GDM1 (cell line): ENCODE results near the gene NRF1.
A peak's percentile ranks its signal among the peaks of the same experiment; 100 is the strongest.
"Not testable (repeated sequence)": the region's sequence is repeated elsewhere in the genome, so short reads cannot be mapped to it uniquely, and the experiment has no call there.

ENCODE experiments used
- DNase-seq: peaks from one replicate; lab custom pipeline; 2025; lab: John Stamatoyannopoulos, UW

The NRF1 gene

DNA sequence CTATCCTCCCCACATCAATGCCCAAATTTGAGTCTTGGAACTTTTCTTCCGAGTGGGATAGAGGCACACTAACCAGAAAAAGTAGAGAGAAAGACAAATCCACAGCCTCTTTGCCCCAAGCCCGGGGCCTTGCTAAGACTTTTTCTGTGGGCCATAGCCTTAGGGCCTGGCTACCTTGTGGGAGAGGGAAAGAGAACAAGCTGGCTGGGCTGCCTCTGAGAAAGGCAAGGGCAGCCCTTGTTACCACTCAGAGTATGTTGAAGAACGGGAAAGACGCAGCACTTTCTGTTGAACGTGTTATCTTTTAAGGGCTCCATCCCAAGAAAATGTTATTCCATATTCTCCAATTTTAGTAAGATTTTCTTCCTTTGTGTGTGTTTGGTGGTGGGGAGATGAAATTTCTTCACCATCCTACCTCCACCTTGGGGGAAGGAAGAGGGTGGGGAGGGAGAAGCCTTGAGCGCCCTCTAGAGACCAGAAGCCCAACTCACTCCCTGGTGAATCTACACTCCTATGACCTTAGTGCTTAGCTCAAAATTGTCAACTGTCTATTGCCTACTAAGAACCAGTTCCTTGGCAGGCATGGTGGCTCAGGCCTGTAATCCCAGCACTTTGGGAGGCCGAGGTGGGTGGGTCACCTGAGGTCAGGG lies 3.9 kb upstream of the NRF1 start:
- DNase-seq, result peak; percentile 53

DNA sequence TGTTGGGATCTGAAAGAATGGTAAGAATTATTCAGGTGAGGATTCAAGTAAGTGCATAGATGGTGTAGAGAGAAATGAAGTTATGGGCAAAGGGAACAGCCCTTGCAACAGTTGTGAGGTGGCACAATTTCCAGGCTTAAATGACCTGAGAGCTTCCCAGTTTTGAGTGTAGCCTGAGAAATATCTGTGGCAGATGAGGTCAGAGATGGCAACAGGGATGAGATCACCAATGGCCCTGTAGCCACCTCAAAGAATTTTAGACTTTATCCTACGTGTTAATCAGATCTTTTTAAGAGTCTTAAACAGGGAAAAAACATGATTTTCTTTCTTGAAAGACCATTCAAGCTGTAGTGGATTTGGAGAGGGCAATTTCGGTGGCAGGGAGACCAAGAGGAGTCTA lies 1.9 kb upstream of the NRF1 start:
- no peak for DNase-seq

DNA sequence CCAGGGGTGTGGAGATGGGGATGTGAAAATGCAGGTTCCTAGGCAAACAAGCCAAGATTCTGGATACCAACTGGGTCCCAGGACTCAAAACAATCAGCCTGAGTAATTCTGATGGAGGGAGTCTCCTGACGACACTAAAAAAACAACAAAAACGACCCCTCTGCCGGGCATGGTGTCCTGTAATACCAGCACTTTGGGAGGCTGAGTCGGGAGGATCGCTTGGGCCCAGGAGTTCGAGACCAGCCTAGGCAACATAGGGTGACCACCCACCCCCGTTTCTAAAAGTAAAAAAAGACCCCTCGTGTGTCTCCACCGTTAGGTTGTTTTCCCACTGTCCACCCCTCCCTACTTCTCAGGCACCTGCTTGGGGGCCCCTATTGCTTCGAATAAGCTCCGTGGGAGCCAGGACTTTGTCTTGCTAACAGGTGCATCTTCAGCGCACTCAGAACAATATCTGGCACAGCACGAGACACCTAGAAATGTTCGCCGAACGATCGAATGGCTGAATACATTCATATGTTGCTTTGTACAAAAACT lies 743 bp upstream of the NRF1 start:
- no peak for DNase-seq

GRCh38 chr7:129612112-129613015 lies 844 bp downstream of the NRF1 start:
- DNase-seq, result peak; percentile 20

GRCh38 chr7:129613016-129613337 lies 1.5 kb downstream of the NRF1 start:
- no peak for DNase-seq

- peak; percentile 17 for DNase-seq
Observed at GRCh38 chr7:129615018-129615417, 3.5 kb downstream of the NRF1 start.

DNA sequence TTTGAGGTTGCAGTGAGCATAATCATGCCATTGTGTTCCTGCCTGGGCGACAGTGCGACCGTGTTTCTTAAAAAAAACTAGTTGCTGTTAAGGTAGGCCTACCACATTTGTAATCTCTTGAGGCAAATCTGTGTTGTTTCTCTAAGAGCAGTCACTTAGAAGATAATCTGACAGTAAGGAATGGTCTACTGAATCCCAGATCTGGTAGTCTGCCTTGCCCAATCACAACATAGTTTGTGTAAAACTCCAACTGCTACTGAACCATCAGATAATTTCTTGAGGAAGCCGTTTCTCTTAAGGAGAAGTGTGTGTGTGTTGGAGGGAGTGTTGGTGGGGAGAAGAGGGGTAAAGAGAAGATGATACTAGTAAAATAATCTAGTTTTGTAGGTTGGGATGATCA lies 5.0 kb downstream of the NRF1 start:
- DNase-seq, result no peak

DNA sequence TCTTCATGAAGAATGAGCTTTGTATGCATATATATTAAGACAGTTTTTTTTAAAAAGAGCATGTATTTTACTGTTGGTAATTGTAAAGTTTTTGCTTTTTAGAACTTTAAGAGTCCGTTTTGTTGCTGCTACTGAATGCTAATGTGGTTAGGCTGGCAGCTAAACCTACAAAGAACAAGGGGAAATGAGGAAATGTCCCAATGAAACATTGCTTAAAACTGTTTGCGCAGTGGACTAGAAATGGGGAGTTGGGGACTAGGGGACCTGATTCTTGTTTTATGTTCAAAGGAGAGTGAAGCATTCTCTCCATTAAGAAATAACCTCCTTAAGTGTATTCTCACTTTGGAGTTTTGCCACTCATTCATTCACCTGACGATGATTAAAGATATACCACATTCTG lies 5.7 kb downstream of the NRF1 start:
- DNase-seq, result no peak

DNA sequence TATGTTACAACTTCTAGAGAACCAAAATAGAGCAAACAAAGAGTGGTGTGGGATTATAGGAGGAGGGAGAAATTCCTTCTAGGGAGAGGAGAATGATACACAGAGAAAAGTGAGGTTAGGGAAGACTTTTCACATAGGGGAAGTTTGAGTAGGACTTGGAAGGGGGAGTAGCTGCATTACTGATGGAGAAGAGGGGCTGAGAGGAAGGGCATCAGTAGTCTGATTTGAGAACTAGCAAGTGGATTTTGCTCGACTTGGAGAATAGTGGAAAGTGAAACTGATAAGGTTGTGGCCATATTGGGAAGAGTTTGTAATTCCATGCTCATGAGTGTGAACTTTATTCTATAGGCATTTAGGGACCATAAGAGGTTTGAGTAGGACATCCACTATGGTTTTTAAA lies 6.1 kb downstream of the NRF1 start:
- DNase-seq, result no peak

DNA sequence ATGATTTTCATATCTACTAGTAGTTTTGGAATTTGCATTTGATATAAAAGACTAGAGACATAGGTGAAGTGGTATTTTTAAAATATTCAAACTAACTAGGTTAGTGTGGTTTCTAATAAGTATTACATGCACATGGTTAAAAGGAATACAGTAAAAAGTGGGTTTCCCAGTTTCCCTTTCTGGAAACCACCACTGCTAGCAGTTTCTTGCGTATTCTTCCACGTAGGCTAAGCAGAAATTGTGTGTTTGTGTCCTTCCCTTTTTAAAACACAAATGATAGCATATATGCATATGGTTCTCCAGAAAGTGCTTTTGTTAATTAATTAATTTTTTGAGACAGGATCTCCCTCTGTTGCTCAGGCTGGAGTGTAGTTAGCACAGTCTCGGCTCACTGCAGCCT lies 15.4 kb downstream of the NRF1 start:
- no peak for DNase-seq

DNA sequence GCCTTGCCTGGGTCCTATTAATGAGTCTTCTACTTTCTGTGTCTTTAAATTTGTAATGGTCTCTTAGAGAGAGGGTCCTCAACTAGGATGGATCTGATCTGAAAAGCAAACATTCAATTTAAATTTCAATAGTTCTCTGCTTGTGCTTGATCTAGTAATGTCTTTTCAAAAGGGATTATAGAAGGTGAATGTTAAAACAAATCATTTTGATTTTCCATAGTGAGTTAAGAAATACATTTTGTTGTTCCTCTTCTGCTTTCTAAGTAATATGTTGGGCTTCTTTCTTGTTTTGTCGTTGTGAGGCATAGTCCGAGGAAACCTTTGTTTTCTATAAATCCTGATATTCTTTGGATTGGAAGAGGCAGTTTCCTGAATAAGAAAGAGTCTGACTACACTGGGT lies 18.8 kb downstream of the NRF1 start:
- DNase-seq, result no peak

- no peak for DNase-seq
Observed at GRCh38 chr7:129634361-129635034, 23.0 kb downstream of the NRF1 start.

DNA sequence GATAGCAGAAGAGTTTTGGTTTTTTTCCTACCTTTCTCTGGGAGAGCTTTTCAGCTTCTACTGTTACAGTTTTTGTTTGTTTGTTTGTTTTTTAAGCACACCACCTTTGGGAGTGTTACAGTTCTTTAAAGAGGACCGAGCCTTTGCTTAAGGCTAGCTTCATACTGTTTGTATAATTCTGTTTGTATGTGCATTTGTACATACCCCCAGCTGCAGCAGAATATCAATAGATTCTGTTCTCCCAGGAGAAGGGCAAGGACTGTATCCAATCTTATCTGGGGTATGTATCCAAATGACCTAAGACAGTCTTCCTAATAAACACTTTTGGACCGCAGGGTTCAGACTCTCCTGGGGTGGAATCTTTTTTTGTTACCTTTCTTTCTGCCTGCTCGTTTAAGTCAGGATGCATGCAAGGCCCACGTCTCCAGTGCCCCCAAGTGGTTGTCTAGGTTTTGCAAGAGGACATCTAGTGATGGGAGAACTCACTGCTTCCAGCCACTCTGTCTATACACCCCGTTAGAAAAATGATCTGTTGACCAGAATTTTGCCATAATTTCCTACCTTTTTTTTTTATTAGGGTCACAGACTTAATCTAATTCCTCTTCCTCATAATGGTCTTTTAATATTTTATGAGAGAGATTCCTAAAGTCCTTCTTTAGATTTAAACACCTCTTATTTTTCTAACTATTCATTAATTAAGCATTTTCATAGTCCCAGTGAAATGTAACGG lies 23.9 kb downstream of the NRF1 start:
- peak; percentile 63 for DNase-seq

DNA sequence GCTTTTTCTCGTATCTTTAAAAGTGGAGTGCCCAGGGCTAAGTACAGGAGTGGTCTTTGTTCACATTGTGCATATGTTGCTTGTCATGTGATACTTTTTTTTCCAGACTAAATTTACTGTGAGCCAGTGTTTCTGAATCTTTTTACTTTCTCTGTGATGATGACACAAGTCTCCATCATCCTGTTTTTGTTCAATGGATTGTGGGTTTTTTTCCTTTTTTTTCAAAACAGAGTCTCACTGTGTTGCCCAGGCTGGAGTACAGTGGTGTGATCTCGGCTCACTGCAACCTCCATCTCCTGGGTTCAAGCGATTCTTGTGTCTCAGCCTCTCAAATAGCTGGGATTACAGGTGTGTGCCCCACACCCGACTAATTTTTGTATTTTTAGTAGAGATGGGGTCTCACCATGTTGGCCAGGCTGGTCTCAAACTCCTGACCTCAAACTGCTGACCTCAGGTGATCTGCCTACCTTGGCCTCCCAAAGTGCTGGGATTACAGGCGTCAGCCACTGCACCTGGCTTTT lies 24.6 kb downstream of the NRF1 start:
- DNase-seq, result not testable (repeated sequence)

- DNase-seq, result no peak
Observed at GRCh38 chr7:129636641-129637040, 25.1 kb downstream of the NRF1 start.

- no peak for DNase-seq
Observed at GRCh38 chr7:129640400-129640799, 28.9 kb downstream of the NRF1 start.

- DNase-seq, result no peak
Observed at GRCh38 chr7:129642871-129643549, 31.5 kb downstream of the NRF1 start.

GRCh38 chr7:129643550-129644170 lies 32.1 kb downstream of the NRF1 start:
- no peak for DNase-seq

- DNase-seq, result no peak
Observed at GRCh38 chr7:129644634-129645230, 33.2 kb downstream of the NRF1 start.

DNA sequence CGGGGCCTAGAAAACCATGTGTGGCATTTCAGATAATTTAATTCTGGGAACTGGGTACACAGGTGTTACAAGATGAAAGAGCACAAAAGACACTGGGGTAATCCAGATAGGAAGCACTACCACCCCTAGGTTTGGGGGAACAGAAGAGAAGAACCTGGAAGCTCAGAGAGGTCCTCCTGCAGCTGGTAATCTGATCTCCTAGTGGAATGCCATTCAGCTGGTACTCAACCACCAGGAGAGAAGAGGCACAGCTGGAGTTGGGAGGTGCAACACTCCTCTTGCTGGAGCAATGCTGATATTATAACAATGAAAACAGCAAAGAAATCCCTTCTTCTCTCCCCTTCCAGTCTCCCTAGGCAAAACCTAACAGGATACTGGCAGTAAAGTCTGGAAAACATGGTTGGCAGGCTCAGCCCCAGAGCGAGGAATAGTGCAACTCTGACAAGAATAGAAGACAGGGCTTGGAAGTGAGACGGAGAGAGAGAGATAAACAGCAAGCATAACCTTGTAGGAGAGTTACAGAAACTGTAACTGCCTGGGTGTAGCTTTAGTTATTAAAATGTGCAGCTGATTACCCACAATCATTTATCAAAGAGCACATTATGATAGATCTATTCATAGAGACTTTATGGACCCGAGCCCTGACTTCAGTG lies 35.0 kb downstream of the NRF1 start:
- DNase-seq, result no peak
